Measurements from ENCODE around the gene SLC30A2.

GRCh38 chr1:25997828-25998761 is 47.8 kb downstream of the SLC30A2 start, which contains the start of gene PAFAH2:
- TF ChIP-seq CHD2 (IDR thresholded peaks at IDR 0.05; ENCODE audit: low read length, partially characterized antibody) (peak; percentile 85), EHMT2 (IDR thresholded peaks at IDR 0.05; ENCODE audit: low read depth) (no peak), POLR2A (IDR thresholded peaks at IDR 0.05; ENCODE audit: low read length) (peak; percentile 11; the same call in 1 of the 2 replicates), BCL3 (IDR thresholded peaks at IDR 0.05) (no peak)
- TF ChIP-seq, protein P1, sequence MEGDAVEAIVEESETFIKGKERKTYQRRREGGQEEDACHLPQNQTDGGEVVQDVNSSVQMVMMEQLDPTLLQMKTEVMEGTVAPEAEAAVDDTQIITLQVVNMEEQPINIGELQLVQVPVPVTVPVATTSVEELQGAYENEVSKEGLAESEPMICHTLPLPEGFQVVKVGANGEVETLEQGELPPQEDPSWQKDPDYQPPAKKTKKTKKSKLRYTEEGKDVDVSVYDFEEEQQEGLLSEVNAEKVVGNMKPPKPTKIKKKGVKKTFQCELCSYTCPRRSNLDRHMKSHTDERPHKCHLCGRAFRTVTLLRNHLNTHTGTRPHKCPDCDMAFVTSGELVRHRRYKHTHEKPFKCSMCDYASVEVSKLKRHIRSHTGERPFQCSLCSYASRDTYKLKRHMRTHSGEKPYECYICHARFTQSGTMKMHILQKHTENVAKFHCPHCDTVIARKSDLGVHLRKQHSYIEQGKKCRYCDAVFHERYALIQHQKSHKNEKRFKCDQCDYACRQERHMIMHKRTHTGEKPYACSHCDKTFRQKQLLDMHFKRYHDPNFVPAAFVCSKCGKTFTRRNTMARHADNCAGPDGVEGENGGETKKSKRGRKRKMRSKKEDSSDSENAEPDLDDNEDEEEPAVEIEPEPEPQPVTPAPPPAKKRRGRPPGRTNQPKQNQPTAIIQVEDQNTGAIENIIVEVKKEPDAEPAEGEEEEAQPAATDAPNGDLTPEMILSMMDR (IDR thresholded peaks at IDR 0.05), result peak; percentile 89
- TF ChIP-seq, protein P2, sequence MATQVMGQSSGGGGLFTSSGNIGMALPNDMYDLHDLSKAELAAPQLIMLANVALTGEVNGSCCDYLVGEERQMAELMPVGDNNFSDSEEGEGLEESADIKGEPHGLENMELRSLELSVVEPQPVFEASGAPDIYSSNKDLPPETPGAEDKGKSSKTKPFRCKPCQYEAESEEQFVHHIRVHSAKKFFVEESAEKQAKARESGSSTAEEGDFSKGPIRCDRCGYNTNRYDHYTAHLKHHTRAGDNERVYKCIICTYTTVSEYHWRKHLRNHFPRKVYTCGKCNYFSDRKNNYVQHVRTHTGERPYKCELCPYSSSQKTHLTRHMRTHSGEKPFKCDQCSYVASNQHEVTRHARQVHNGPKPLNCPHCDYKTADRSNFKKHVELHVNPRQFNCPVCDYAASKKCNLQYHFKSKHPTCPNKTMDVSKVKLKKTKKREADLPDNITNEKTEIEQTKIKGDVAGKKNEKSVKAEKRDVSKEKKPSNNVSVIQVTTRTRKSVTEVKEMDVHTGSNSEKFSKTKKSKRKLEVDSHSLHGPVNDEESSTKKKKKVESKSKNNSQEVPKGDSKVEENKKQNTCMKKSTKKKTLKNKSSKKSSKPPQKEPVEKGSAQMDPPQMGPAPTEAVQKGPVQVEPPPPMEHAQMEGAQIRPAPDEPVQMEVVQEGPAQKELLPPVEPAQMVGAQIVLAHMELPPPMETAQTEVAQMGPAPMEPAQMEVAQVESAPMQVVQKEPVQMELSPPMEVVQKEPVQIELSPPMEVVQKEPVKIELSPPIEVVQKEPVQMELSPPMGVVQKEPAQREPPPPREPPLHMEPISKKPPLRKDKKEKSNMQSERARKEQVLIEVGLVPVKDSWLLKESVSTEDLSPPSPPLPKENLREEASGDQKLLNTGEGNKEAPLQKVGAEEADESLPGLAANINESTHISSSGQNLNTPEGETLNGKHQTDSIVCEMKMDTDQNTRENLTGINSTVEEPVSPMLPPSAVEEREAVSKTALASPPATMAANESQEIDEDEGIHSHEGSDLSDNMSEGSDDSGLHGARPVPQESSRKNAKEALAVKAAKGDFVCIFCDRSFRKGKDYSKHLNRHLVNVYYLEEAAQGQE (IDR thresholded peaks at IDR 0.05), result peak; percentile 27; the same call in 1 of the 2 replicates
